NT2/D1 (cell line): ENCODE results near the gene HOXC13.
A peak's percentile ranks its signal among the peaks of the same experiment; 100 is the strongest.

Experiments
- DNase-seq: peaks from one replicate; pipeline ENCODE4 v3.0.0-alpha.2; 2011; ENCODE audit warnings: low read depth, low spot score
- H3K27me3 ChIP-seq: 2 replicates; pipeline ENCODE4 v1.6.0; 2011; ENCODE audit warnings: mild to moderate bottlenecking; ENCODE audit not compliant: insufficient read length, insufficient read depth
- H3K36me3 ChIP-seq: 2 replicates; pipeline ENCODE4 v1.6.1; 2011; ENCODE audit warnings: mild to moderate bottlenecking, low read length, mixed read lengths; ENCODE audit not compliant: insufficient read depth, insufficient read length
- H3K4me1 ChIP-seq: 2 replicates; pipeline ENCODE4 v1.5.1; 2011; ENCODE audit not compliant: insufficient read depth, insufficient read length
- H3K4me3 ChIP-seq: 2 replicates; pipeline ENCODE4 v1.5.1; 2011; ENCODE audit warnings: low read depth; ENCODE audit not compliant: insufficient read length
- H3K9ac ChIP-seq: 2 replicates; pipeline ENCODE4 v1.6.0; 2011; ENCODE audit warnings: low read depth; ENCODE audit not compliant: insufficient read length
- H3K9me3 ChIP-seq: 2 replicates; pipeline ENCODE4 v1.5.1; 2011; ENCODE audit warnings: mild to moderate bottlenecking, low read length; ENCODE audit not compliant: insufficient read depth
- SUZ12 ChIP-seq: IDR thresholded peaks from 2 replicates; pipeline ENCODE4 v1.6.1; 2011; ENCODE audit not compliant: insufficient read length, insufficient read depth; ENCODE audit errors: extremely low read depth
- YY1 ChIP-seq: IDR thresholded peaks from 2 replicates; pipeline ENCODE4 v1.6.1; 2011; ENCODE audit not compliant: insufficient read length, insufficient read depth
- ZNF274 ChIP-seq: IDR thresholded peaks from 2 replicates; pipeline ENCODE4 v1.6.1; 2011; ENCODE audit warnings: mild to moderate bottlenecking, low read depth, low read length

Gene HOXC13

DNA sequence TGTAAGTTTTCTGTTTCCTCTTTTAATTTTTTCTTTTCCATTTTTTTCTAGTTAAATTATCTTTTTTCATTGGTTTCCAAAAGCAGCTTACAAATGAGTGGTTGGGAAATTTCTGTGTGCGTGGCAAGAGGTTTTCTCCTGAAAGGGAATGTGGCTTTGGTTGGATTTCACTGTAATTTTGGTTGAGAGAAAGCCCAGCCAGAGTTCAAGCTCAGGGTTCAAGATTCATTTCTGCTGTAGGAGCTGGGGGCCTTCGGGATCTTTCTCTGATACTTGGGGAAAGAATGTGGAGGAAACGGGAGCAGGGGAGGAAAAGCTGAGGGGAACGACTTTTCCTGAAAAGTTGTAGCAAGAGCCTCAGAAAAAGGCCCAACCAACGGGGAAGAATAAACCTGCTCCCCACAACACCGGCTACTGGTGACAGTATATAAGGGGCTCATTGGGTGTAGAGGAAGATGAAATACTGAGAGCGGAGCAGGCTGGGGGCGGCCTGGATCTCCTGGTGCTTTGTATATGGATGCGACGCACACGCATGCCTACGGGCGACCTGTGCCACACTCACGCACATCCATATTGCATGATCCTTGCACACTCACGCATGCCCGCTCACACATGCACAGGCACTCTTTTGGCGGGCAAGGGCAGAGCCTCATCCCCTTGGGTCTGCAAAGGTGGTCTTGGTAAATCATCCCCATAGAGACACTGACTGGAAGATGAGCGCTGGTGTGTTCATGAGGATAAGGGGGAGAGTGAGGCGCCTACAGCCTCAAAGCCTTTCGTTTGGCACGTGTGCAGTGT lies 48.3 kb downstream of the HOXC13 start:
- Histone ChIP-seq H3K27me3 (peaks cover 96% of the 10 kb centered on the region), H3K36me3 (no peaks in the 10 kb centered on the region), H3K9ac (no peak overlapping the region), H3K9me3 (peaks cover 11% of the 10 kb centered on the region; the same call in 1 of the 2 replicates), H3K4me3 (no peak overlapping the region), H3K4me1 (no peaks in the 10 kb centered on the region)
- no peak for TF ChIP-seq YY1
- no peak for DNase-seq

DNA sequence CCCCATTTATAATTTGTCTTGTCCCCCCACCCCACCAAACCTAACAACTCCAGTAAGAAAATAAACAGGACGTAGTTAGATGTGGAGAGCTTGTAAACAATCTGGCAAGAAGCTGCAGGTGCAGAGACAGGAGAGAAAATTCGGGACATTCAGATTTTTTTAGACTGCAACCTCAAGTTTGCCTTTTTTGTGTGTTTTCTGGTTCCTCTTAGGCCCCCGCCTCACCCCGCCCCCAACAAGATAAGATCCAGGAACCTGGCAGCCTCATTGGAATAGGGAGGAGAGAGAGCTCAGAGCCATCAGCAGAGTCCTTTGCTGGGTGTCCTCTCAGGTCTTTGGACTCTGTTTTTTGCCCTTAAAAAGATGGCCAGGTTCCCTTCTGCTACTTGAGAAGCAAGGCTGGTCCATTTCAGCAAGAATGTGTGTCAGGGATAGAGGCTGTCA lies 49.2 kb downstream of the HOXC13 start:
- Histone ChIP-seq H3K9ac (no peak overlapping the region), H3K27me3 (peaks cover 96% of the 10 kb centered on the region), H3K36me3 (no peaks in the 10 kb centered on the region), H3K9me3 (peaks cover 11% of the 10 kb centered on the region; the same call in 1 of the 2 replicates), H3K4me3 (no peak overlapping the region), H3K4me1 (no peaks in the 10 kb centered on the region)
- DNase-seq, result no peak
- TF ChIP-seq ZNF274, result no peak
- TF ChIP-seq SUZ12, result no peak
- no peak for TF ChIP-seq YY1

DNA sequence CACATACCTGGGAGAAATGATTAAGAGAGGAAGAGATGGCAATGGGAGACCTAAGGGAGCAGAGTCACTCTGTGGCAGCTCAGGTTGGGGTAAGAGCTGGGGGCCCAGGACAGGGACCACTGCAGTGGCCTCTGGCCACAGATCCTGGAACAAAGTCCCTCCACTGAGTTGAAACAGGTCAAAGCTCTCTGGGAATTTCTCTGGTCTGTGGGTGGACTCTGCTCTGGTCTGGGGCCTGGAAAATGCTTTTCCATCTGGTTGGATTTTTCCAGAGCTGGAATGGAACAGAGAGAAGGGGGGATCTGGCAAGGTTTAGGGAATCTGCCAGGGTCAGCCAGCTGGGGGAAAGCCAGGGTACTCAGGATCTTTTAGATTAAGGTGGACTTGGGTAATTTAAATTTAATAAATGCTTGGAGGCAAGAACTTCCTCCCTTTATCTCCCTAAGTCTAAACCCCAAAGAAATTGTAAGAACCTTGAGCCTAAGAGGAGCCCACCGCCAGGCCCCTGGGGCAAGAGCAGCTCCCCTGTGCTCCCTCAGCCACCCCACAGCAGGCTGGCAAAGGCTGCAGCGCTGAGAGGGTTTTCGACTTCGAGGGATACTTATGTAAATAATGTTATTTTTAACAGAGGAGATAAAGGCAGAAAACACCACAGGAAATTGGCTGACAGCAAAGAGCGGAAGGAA lies 50.1 kb downstream of the HOXC13 start:
- peaks cover 11% of the 10 kb centered on the region; the same call in 1 of the 2 replicates for H3K9me3 ChIP-seq
- no peak overlapping the region for H3K9ac ChIP-seq
- no peak for DNase-seq
- TF ChIP-seq YY1 (no peak), ZNF274 (no peak), SUZ12 (no peak)
- no peaks in the 10 kb centered on the region for H3K4me1 ChIP-seq
- no peaks in the 10 kb centered on the region for H3K36me3 ChIP-seq
- H3K4me3 ChIP-seq, result no peak overlapping the region
- peaks cover 96% of the 10 kb centered on the region for H3K27me3 ChIP-seq

DNA sequence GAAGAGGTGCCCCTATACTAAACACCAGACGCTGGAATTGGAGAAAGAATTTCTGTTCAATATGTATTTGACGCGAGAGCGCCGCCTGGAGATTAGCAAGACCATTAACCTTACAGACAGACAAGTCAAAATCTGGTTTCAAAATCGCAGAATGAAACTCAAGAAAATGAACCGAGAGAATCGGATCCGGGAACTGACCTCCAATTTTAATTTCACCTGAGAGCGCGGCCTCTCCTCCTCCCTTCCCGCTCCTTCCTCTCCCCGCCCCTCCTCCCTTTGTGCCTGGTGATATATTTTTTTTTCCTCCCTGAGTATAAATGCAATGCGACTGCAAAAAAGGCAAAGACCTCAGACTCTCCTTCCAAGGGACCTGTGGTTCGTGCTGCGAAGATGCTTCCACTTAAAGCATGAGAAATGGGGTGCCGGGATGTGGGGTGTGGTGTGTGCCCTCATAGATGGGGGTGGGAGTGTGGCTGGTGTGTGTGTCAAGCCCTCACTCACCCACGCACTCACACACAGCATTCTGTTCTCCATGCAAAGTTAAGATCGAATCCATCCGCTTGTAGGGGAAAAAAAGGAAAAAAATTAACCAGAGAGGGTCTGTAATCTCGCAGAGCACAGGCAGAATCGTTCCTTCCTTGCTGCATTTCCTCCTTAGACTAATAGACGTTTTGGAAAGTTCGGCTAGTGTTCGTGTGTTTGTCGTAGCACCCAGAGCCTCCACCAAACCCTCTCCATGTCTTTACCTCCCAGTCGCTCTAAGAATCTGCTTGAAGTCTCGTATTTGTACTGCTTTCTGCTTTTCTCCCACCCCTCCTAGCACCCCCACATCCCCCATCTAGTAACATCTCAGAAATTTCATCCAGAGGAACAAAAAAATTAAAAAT lies 50.8 kb downstream of the HOXC13 start:
- no peak for TF ChIP-seq YY1
- TF ChIP-seq ZNF274, result no peak
- peak; percentile 83 for TF ChIP-seq SUZ12
- H3K36me3 ChIP-seq, result no peaks in the 10 kb centered on the region
- H3K4me1 ChIP-seq, result peaks cover 5% of the 10 kb centered on the region
- H3K27me3 ChIP-seq, result peaks cover 97% of the 10 kb centered on the region
- H3K9ac ChIP-seq, result no peak overlapping the region
- DNase-seq, result no peak
- H3K9me3 ChIP-seq, result peaks cover 6% of the 10 kb centered on the region; the same call in 1 of the 2 replicates
- H3K4me3 ChIP-seq, result no peak overlapping the region

DNA sequence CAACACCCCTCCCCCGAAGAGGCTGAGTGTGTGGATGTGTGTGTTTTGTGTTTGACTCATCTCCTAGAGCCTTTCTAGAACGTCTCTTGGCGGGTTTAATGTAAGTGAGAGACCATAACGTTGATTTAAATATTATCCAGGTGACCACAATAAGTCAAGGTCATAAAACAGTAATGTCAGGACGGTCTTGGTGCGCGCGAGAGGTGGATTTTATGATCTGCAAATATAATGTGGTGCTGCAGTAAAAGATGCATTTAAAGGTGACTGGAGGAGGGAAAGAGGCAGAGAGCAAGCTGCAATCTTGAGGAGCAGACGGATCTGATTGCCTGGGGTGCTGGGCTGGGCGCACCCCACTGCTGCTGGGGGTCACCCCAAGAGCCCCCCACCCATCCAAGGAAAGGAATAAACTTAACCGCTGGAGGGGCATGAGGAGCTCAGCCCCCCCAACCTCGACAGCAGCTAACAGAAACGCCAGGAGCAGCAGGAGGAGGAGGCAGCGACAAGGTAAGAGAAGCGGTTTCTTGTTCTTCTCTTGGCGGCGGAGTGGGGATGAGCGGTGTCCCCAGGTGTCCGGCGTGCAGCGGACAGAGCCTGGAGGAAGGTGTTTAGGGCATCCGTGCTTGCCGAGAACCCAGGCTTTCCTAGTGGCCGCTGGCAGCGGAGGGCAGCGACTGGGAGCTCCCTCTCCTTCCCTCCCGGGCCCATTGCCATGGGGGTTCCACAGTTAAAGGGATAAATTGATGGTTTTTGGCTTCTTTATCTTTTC lies 51.9 kb downstream of the HOXC13 start:
- TF ChIP-seq YY1 (no peak), ZNF274 (no peak), SUZ12 (peak; percentile 84)
- peaks cover 100% of the 10 kb centered on the region for H3K27me3 ChIP-seq
- peaks cover 9% of the 10 kb centered on the region for H3K4me1 ChIP-seq
- H3K36me3 ChIP-seq, result no peaks in the 10 kb centered on the region
- H3K4me3 ChIP-seq, result no peak overlapping the region
- no peak for DNase-seq
- H3K9ac ChIP-seq, result no peak overlapping the region
- peaks cover 2% of the 10 kb centered on the region; the same call in 1 of the 2 replicates for H3K9me3 ChIP-seq

DNA sequence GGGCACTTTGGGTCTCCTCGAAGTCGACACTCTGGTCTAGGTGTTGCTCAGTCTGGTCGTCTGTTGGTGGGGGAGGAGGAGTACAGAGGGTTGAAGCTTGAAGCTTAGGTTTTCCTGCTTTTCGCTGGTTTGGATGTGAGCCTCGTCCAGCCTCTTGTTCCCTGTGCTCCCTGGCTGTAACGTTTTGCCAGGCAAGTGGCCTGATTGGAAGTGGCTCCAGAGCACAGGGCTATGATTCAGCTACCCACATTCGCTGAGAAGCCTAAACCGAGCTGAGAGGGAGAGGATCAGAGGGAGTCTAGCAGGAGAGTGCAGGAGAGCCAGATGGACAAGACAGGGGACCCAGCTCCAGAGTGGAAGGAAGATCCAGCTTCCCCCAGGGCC lies 52.4 kb downstream of the HOXC13 start:
- no peaks in the 10 kb centered on the region for H3K9me3 ChIP-seq
- H3K9ac ChIP-seq, result no peak overlapping the region
- H3K36me3 ChIP-seq, result no peaks in the 10 kb centered on the region
- peaks cover 10% of the 10 kb centered on the region for H3K4me1 ChIP-seq
- TF ChIP-seq SUZ12, result peak; percentile 87
- TF ChIP-seq ZNF274, result no peak
- no peak for TF ChIP-seq YY1
- peaks cover 100% of the 10 kb centered on the region for H3K27me3 ChIP-seq
- H3K4me3 ChIP-seq, result no peak overlapping the region
- DNase-seq, result no peak
